HG02623 (cell line): Measurements from ENCODE around the gene SLA2.
"Not testable (repeated sequence)": the region's sequence is repeated elsewhere in the genome, so short reads cannot be mapped to it uniquely, and the experiment has no call there.

Experiments used
- ATAC-seq: cut with Tn5 transposase; IDR thresholded peaks from one replicate; pipeline ENCODE4 v1.9.1; 2021; ENCODE audit warnings: moderate library complexity; ENCODE audit not compliant: unreplicated experiment

Gene SLA2

GRCh38 chr20:36576081-36576445 lies 69.9 kb downstream of the SLA2 start:
- no peak for ATAC-seq

- no peak for ATAC-seq
These were observed 71.4 kb downstream of the SLA2 start for GRCh38 chr20:36574366-36575135.

GRCh38 chr20:36573798-36574365 lies 72.1 kb downstream of the SLA2 start:
- peak; percentile 3 for ATAC-seq

GRCh38 chr20:36573103-36573797 lies 72.7 kb downstream of the SLA2 start, which contains the start of gene TGIF2:
TSS of gene TGIF2 (plus strand) at chr20:36573597. CDS start at chr20:36578775, 5,178 bp downstream.
- ATAC-seq, result peak; percentile 58

GRCh38 chr20:36572701-36573102 lies 73.3 kb downstream of the SLA2 start:
- peak; percentile 1 for ATAC-seq

DNA sequence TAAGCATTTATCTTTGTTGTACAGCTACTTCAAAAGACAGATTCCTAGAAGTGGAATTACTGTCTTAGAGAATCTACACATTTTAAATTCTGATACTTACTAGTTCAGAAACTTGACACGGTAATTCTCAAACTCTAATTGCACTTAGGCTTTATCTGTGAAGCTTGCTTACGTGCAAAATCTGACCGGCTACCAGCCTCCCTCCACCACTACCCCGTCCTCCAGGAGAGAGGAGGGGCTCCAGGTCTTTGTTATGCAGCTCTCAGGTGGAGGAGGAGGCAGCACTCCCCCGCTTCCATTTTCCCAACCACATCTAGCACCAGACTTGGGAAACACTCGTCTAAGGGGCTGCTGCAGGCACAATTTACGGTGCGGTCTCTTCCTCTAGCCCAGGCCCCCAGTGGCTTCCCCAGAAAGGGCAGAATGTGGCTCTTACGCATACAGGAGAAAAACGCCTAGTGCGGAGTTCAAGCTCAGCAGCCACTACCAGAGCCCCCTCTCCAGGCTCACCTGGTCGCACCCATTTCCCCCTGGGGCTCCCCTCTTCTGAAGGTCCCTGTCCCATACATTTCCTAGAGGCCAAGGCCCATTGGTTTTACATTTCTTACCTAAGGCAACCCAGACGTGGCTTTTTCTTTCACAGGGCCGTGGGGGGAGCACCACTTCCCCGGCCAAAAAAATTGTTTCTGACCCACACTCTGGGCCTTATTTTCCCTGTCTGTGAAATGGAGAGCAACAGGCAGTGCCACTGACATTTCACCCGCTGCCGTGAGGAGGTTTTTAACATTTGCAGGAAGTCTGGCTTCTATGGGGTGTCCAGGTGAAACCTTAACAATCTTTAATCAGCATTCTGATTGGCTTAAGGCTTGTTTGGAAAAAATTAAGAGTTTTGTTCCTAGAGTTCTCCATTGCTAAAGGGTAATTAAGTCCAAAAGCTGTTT lies 74.2 kb downstream of the SLA2 start:
- no peak for ATAC-seq

- ATAC-seq, result no peak
These were observed 76.1 kb downstream of the SLA2 start for GRCh38 chr20:36569847-36570429.

DNA sequence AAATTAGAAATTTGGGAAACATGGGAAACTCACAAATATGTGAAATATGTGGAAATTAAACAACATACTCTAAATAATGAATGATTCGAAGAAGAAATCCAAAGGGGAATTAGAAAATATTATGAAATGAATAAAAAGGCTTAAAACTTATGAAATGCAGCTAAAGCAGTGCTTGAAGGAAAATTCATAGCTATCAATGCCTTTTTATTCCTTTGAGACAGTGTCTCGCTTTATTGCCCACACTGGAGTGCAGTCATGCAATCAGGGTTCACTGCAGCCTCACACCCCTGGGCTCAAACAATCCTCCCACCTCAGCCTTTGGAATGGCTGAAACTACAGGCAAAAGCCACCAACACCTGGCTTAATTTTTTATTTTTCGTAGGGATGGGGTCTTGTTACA lies 80.5 kb downstream of the SLA2 start:
- ATAC-seq, result no peak

GRCh38 chr20:36564726-36565121 lies 81.3 kb downstream of the SLA2 start:
- ATAC-seq, result not testable (repeated sequence)

- not testable (repeated sequence) for ATAC-seq
These were observed 81.8 kb downstream of the SLA2 start for GRCh38 chr20:36564078-36564725.

DNA sequence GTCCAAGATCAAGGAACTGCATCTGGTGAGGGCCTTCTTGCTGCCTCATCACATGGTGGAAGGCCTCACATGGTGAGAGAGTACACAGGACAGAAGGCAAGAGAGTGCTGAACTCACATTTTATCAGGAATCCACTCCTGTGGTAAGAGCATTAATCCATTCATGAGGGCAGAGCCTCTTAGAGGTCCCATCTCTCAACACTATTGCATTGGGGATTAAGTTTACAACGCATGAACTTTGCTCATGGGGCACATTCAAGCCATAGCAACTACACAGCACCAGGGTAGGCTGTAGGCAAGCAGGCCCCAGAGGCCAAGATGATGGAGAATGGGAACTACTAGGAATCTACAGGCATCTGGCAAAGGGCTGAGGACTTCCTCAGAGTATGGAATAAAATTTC lies 82.6 kb downstream of the SLA2 start:
- no peak for ATAC-seq

DNA sequence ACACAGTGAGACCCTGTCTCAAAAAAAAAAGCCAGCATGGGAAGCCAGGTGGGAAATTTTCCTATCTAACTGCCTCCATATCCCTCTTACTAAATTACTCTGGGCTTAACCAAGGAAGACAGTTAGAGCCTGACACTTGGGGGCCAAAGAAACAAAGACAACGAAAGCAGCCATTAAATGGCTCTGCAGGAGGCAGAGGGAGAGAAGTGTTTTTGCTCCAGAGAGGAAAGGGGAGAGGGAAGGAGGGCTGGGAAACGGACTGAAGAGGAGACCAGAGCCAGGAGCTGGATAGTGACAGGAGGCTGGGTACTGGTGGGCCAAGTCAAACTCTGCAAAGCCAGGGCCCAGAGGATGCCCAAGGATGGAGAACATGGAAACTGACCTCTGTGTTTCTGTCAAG lies 83.3 kb downstream of the SLA2 start:
- no peak for ATAC-seq
